Measurements from ENCODE around the gene TAS2R41.

GRCh38 chr7:143460271-143460979 lies 17.2 kb upstream of the TAS2R41 start:
- no peak for TF ChIP-seq CTCF (IDR thresholded peaks at IDR 0.05)
- TF ChIP-seq POLR2A (IDR thresholded peaks at IDR 0.05) = no peak

Measured in heart left ventricle (tissue), 13 donors.